H1 (cell line): Measurements from ENCODE around the gene MGAT5. TPM values are rescaled to one million over a fixed set of nuclear protein-coding genes. Genes with fewer than 3 reads are reported as not detected.

Experiments used
- CBX5 ChIP-seq: fragments of 300-800, 300-1000 bp; sonication (generic); IDR thresholded peaks from 2 replicates; pipeline ENCODE4 v1.7.1; 2016; ENCODE audit warnings: antibody characterized with exemption, low read length, low read depth
- CBX8 ChIP-seq: fragments of 300-800, 300-1000 bp; sonication (generic); IDR thresholded peaks from 2 replicates; pipeline ENCODE4 v1.7.1; 2016; ENCODE audit warnings: low read depth, low read length, borderline replicate concordance
- CEBPB ChIP-seq: IDR thresholded peaks from 2 replicates; pipeline ENCODE4 v1.6.1; 2012; ENCODE audit warnings: low read depth, low read length
- POLR2AphosphoS5 ChIP-seq: IDR thresholded peaks from 2 replicates; pipeline ENCODE4 v1.6.1; 2011; ENCODE audit warnings: low read depth, low read length
- POU5F1 ChIP-seq: IDR thresholded peaks from 2 replicates; pipeline ENCODE4 v1.6.1; 2011; ENCODE audit warnings: low read depth, mild to moderate bottlenecking, low read length, moderate library complexity
- RAD21 ChIP-seq, 2 experiments: IDR thresholded peaks in 1 of 2; conservative IDR thresholded peaks in 1 of 2; 2 replicates each; pipeline ENCODE4 v1.6.1; 2011; ENCODE audit warnings: low read depth in 2 of 2, low read length in 2 of 2, improper control_type of control experiment in 1 of 2, inconsistent platforms in 1 of 2, mild to moderate bottlenecking in 1 of 2, moderate library complexity in 1 of 2
- RXRA ChIP-seq: IDR thresholded peaks from 2 replicates; pipeline ENCODE4 v1.6.1; 2011; ENCODE audit warnings: low read depth, mild to moderate bottlenecking, low read length, moderate library complexity; ENCODE audit not compliant: insufficient read depth
- SAP30 ChIP-seq: fragments of 300-600 bp; sonication (generic); IDR thresholded peaks from 2 replicates; pipeline ENCODE4 v1.7.1; 2012; ENCODE audit warnings: low read length, moderate library complexity, mild to moderate bottlenecking, inconsistent platforms; ENCODE audit not compliant: insufficient read depth, insufficient replicate concordance
- SRF ChIP-seq: IDR thresholded peaks from 2 replicates; pipeline ENCODE4 v1.6.1; 2011; ENCODE audit warnings: mild to moderate bottlenecking, low read depth, low read length, moderate library complexity
- TAF7 ChIP-seq: optimal IDR thresholded peaks from 2 replicates; pipeline ENCODE3; 2011; ENCODE audit warnings: low read depth, mild to moderate bottlenecking, inconsistent platforms, low read length, moderate library complexity, borderline replicate concordance
- polyA plus RNA-seq, 7 experiments: library from polyadenylated mRNA; depleted of rRNA in 3 of 7; stranded (reverse) in 5 of 7; unstranded in 2 of 7; fragments of >200 nt in 5 of 7; fragments of 200-250 nt in 2 of 7; gene quantifications; 1 replicate in 5 of 7; 2 replicates in 1 of 7; 4 replicates in 1 of 7; pipeline versions ENCODE4 v1.2.1 to v1.2.3, GENCODE V29; 2011 to 2013; ENCODE audit warnings: missing spikeins in 2 of 7, mixed read lengths in 2 of 7
- total RNA-seq: library from RNA; stranded (reverse); fragmentation: NEBNext Ultra II Directional; extraction: Animal tissue kit (Norgen Biotek cat#: 25700); gene quantifications from 2 replicates; pipeline ENCODE4 v1.2.1, GENCODE V29; 2021

The MGAT5 gene
- total and polyA plus RNA-seq, 2 of the 8 experiments (the other 6 are each of a cell fraction or from before 2014, with no cell fraction given): 11.2 to 49.2 TPM

DNA sequence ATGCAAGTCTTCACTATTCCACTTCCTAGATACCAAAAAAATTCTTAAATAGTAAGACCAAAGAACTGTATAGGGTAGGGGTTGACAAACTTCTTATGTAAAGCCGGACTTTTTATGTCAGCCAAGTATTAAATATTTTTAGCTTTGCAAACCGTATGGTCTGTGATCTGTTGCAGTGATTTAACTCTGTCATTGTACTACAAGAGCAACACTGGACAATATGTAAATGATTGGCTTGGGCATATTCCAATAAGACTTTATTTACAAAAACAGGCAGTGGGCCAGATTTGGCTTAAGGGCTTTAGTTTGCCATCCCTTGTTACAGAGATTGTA, 48.0 kb downstream of the MGAT5 start (continued):
- TF ChIP-seq CBX5: no peak
- no peak for TF ChIP-seq RAD21 (IDR thresholded peaks at IDR 0.05 in 1 of 2, conservative IDR thresholded peaks at IDR 0.05 in 1 of 2; ENCODE audit: low read depth in 2 of 2, low read length in 2 of 2)
- TF ChIP-seq TAF7: no peak
- no peak for TF ChIP-seq POLR2AphosphoS5
- no peak for TF ChIP-seq POU5F1
- TF ChIP-seq CBX8: no peak
- TF ChIP-seq RXRA: no peak
- TF ChIP-seq SRF: no peak
- no peak for TF ChIP-seq CEBPB
- no peak for TF ChIP-seq SAP30
